IPS-11a (cell line): ENCODE results near the gene GRM1.
"Not testable (repeated sequence)": the region's sequence is repeated elsewhere in the genome, so short reads cannot be mapped to it uniquely, and the experiment has no call there.

Source experiments
- H3K4me3 ChIP-seq: one replicate; pipeline ENCODE4 v1.5.1; 2013; ENCODE audit warnings: low read depth, low read length, control low read depth

Gene GRM1

GRCh38 chr6:146267447-146267846, 238.6 kb downstream of the GRM1 start:
- no peak overlapping the region for H3K4me3 ChIP-seq

- no peak overlapping the region for H3K4me3 ChIP-seq
Measured at GRCh38 chr6:146267946-146268345, 239.1 kb downstream of the GRM1 start.

- H3K4me3 ChIP-seq: no peak overlapping the region
Measured at GRCh38 chr6:146269482-146269881, 240.6 kb downstream of the GRM1 start.

- H3K4me3 ChIP-seq: not testable (repeated sequence)
Measured at GRCh38 chr6:146271163-146271562, 242.3 kb downstream of the GRM1 start.

GRCh38 chr6:146273490-146273889, 244.6 kb downstream of the GRM1 start:
- no peak overlapping the region for H3K4me3 ChIP-seq

GRCh38 chr6:146277142-146277541, 248.3 kb downstream of the GRM1 start:
- no peak overlapping the region for H3K4me3 ChIP-seq

- H3K4me3 ChIP-seq: no peak overlapping the region
Measured at GRCh38 chr6:146281651-146282362, 252.9 kb downstream of the GRM1 start.

GRCh38 chr6:146282837-146283236, 254.0 kb downstream of the GRM1 start:
- H3K4me3 ChIP-seq: no peak overlapping the region

GRCh38 chr6:146284311-146284710, 255.4 kb downstream of the GRM1 start:
- H3K4me3 ChIP-seq: no peak overlapping the region

GRCh38 chr6:146286961-146287360, 258.1 kb downstream of the GRM1 start:
- no peak overlapping the region for H3K4me3 ChIP-seq

- no peak overlapping the region for H3K4me3 ChIP-seq
Measured at GRCh38 chr6:146287691-146288369, 259.0 kb downstream of the GRM1 start.

- no peak overlapping the region for H3K4me3 ChIP-seq
Measured at GRCh38 chr6:146289816-146290588, 261.1 kb downstream of the GRM1 start.

- no peak overlapping the region for H3K4me3 ChIP-seq
Measured at GRCh38 chr6:146290589-146290901, 261.7 kb downstream of the GRM1 start.

GRCh38 chr6:146292506-146292905, 263.6 kb downstream of the GRM1 start:
- H3K4me3 ChIP-seq: no peak overlapping the region

GRCh38 chr6:146295695-146296094, 266.8 kb downstream of the GRM1 start:
- H3K4me3 ChIP-seq: no peak overlapping the region

- no peak overlapping the region for H3K4me3 ChIP-seq
Measured at GRCh38 chr6:146297815-146298214, 269.0 kb downstream of the GRM1 start.

GRCh38 chr6:146300521-146300920, 271.7 kb downstream of the GRM1 start:
- no peak overlapping the region for H3K4me3 ChIP-seq

GRCh38 chr6:146301764-146302163, 272.9 kb downstream of the GRM1 start:
- H3K4me3 ChIP-seq: no peak overlapping the region

- no peak overlapping the region for H3K4me3 ChIP-seq
Measured at GRCh38 chr6:146302994-146303393, 274.1 kb downstream of the GRM1 start.

- no peak overlapping the region for H3K4me3 ChIP-seq
Measured at GRCh38 chr6:146304181-146304580, 275.3 kb downstream of the GRM1 start.

GRCh38 chr6:146305092-146305491, 276.2 kb downstream of the GRM1 start:
- H3K4me3 ChIP-seq: no peak overlapping the region

GRCh38 chr6:146305951-146306350, 277.1 kb downstream of the GRM1 start:
- H3K4me3 ChIP-seq: no peak overlapping the region
